ENCODE measurements around the gene FAM168B. TPM values are rescaled to one million over a fixed set of nuclear protein-coding genes. Genes with fewer than 3 reads are reported as not detected.

The FAM168B gene
- total RNA-seq, 1 experiment from 2014 or later, result 79.6 TPM

GRCh38 chr2:131036269-131036668 is 57.0 kb downstream of the FAM168B start:
- no peak for DNase-seq
- BruUV-seq (replicated peaks), result no TSS peak
- intact Hi-C loops (cut with micrococcal nuclease; ENCODE audit: unreplicated experiment), result no loop called here
- no peaks in the 10 kb centered on the region for H3K27me3 ChIP-seq (ENCODE audit: insufficient read depth, low read depth)
- ChIA-PET CTCF (no interaction called here), POLR2A (ENCODE audit: unreplicated experiment) (no interaction called here)
- no peaks in the 10 kb centered on the region for H3K9me2 ChIP-seq (ENCODE audit: insufficient read depth)
- H3K9me3 ChIP-seq (ENCODE audit: insufficient read depth, low read depth), result no peaks in the 10 kb centered on the region
- H3F3A ChIP-seq (ENCODE audit: insufficient read depth, low read depth), result no peaks in the 10 kb centered on the region
- H3K36me3 ChIP-seq (ENCODE audit: low read depth), result no peaks in the 10 kb centered on the region
- TF ChIP-seq EZH2 (IDR thresholded peaks at IDR 0.05; ENCODE audit: low read depth), result no peak
- TF ChIP-seq, protein P1, sequence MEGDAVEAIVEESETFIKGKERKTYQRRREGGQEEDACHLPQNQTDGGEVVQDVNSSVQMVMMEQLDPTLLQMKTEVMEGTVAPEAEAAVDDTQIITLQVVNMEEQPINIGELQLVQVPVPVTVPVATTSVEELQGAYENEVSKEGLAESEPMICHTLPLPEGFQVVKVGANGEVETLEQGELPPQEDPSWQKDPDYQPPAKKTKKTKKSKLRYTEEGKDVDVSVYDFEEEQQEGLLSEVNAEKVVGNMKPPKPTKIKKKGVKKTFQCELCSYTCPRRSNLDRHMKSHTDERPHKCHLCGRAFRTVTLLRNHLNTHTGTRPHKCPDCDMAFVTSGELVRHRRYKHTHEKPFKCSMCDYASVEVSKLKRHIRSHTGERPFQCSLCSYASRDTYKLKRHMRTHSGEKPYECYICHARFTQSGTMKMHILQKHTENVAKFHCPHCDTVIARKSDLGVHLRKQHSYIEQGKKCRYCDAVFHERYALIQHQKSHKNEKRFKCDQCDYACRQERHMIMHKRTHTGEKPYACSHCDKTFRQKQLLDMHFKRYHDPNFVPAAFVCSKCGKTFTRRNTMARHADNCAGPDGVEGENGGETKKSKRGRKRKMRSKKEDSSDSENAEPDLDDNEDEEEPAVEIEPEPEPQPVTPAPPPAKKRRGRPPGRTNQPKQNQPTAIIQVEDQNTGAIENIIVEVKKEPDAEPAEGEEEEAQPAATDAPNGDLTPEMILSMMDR (conservative IDR thresholded peaks at IDR 0.05), result no peak
- H3K4me1 ChIP-seq (replicated peaks; ENCODE audit: insufficient read depth), result no peaks in the 10 kb centered on the region
- H4K20me1 ChIP-seq (ENCODE audit: insufficient read depth), result no peaks in the 10 kb centered on the region
- H3K79me2 ChIP-seq (ENCODE audit: low read depth), result no peaks in the 10 kb centered on the region
- no peak overlapping the region for H2AFZ ChIP-seq
- no peak overlapping the region for H3K4me2 ChIP-seq
- no peak overlapping the region for H3K27ac ChIP-seq
- no peak overlapping the region for H3K4me3 ChIP-seq

DNA sequence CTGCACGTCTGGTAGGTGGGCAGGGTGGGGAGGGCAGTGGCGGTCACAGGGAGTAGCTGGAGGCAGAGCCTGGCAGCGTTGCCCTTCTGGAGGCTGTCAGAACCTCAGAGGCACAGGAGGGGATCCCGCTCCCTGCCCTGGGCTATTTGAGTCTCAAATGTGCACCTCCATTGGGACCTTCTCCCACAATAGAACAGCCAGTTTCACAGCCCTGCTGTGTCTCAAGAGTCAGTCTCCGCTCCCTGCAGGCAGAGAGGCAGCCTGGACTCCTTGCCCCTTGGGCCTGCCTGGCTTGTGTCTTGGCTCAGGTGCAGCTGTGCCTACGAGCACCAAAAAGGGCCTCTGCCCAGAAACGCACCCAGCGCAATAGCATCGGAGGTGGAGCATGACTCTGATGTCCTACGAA is 57.4 kb downstream of the FAM168B start:
- BruUV-seq (replicated peaks), result no TSS peak
- intact Hi-C loops (cut with micrococcal nuclease; ENCODE audit: unreplicated experiment), result no loop called here
- no peak for DNase-seq
- Histone ChIP-seq H3K9me3 (ENCODE audit: insufficient read depth, low read depth) (no peaks in the 10 kb centered on the region), H3K79me2 (ENCODE audit: low read depth) (no peaks in the 10 kb centered on the region), H2AFZ (no peak overlapping the region), H3K4me1 (replicated peaks; ENCODE audit: insufficient read depth) (no peaks in the 10 kb centered on the region), H3F3A (ENCODE audit: insufficient read depth, low read depth) (no peaks in the 10 kb centered on the region), H3K9me2 (ENCODE audit: insufficient read depth) (no peaks in the 10 kb centered on the region), H3K27me3 (ENCODE audit: insufficient read depth, low read depth) (no peaks in the 10 kb centered on the region), H4K20me1 (ENCODE audit: insufficient read depth) (no peaks in the 10 kb centered on the region), H3K27ac (no peak overlapping the region), H3K4me2 (no peak overlapping the region), H3K36me3 (ENCODE audit: low read depth) (no peaks in the 10 kb centered on the region), H3K4me3 (no peak overlapping the region)
- ChIA-PET POLR2A (ENCODE audit: unreplicated experiment) (no interaction called here), CTCF (no interaction called here)
- TF ChIP-seq EZH2 (IDR thresholded peaks at IDR 0.05; ENCODE audit: low read depth), result no peak

GRCh38 chr2:131035112-131035825 is 58.0 kb downstream of the FAM168B start:
- Histone ChIP-seq H3K4me1 (replicated peaks; ENCODE audit: insufficient read depth) (no peaks in the 10 kb centered on the region), H4K20me1 (ENCODE audit: insufficient read depth) (no peaks in the 10 kb centered on the region), H3K4me3 (no peak overlapping the region), H3K9me2 (ENCODE audit: insufficient read depth) (no peaks in the 10 kb centered on the region), H3K79me2 (ENCODE audit: low read depth) (no peaks in the 10 kb centered on the region), H3K27ac (no peak overlapping the region), H3K4me2 (no peak overlapping the region), H3F3A (ENCODE audit: insufficient read depth, low read depth) (no peaks in the 10 kb centered on the region), H3K36me3 (ENCODE audit: low read depth) (no peaks in the 10 kb centered on the region), H3K9me3 (ENCODE audit: insufficient read depth, low read depth) (no peaks in the 10 kb centered on the region), H2AFZ (no peak overlapping the region), H3K27me3 (ENCODE audit: insufficient read depth, low read depth) (no peaks in the 10 kb centered on the region)
- no peak for DNase-seq
- ChIA-PET CTCF (no interaction called here), POLR2A (ENCODE audit: unreplicated experiment) (no interaction called here)
- intact Hi-C loops (cut with micrococcal nuclease; ENCODE audit: unreplicated experiment), result no loop called here
- no peak for TF ChIP-seq EZH2 (IDR thresholded peaks at IDR 0.05; ENCODE audit: low read depth)
- TF ChIP-seq, protein P1 (conservative IDR thresholded peaks at IDR 0.05), result no peak
- no TSS peak for BruUV-seq (replicated peaks)
